Neuron (in vitro differentiated cells): Measurements from ENCODE around the gene SLC25A6.
"Not testable (repeated sequence)": the region's sequence is repeated elsewhere in the genome, so short reads cannot be mapped to it uniquely, and the experiment has no call there.

Experiments used
- H2AFZ ChIP-seq: one replicate; pipeline ENCODE4 v1.6.1; 2013; ENCODE audit warnings: low read depth, mild to moderate bottlenecking, inconsistent platforms, low read length, moderate library complexity
- H3K27me3 ChIP-seq: one replicate; pipeline ENCODE4 v1.6.1; 2013; ENCODE audit warnings: low read length; ENCODE audit not compliant: insufficient read depth
- H3K36me3 ChIP-seq: one replicate; pipeline ENCODE4 v1.6.1; 2013; ENCODE audit warnings: low read length; ENCODE audit not compliant: insufficient read depth
- H3K4me1 ChIP-seq: one replicate; pipeline ENCODE4 v1.6.1; 2013; ENCODE audit warnings: low read length; ENCODE audit not compliant: insufficient read depth
- H3K4me3 ChIP-seq: 2 replicates; pipeline ENCODE4 v1.5.1; 2013; ENCODE audit warnings: mild to moderate bottlenecking, low read length, moderate library complexity
- H3K9me3 ChIP-seq: one replicate; pipeline ENCODE4 v1.6.1; 2013; ENCODE audit warnings: low read length

The SLC25A6 gene

GRCh38 chrX:1391707-1392375 lies at the start of gene SLC25A6:
TSS of gene SLC25A6 (minus strand) at chrX:1392113. CDS start at chrX:1392009, 104 bp downstream.
- Histone ChIP-seq H3K36me3 (peaks cover 40% of the 10 kb centered on the region), H3K4me1 (peaks cover 18% of the 10 kb centered on the region), H3K9me3 (no peaks in the 10 kb centered on the region), H2AFZ (peak within 1 kb of the TSS; percentile 61), H3K4me3 (peak within 1 kb of the TSS; percentile 97), H3K27me3 (no peaks in the 10 kb centered on the region)

- no peaks in the 10 kb centered on the region for H3K27me3 ChIP-seq
- H3K9me3 ChIP-seq = peaks cover 41% of the 10 kb centered on the region
- no peak overlapping the region for H3K4me3 ChIP-seq
- no peaks in the 10 kb centered on the region for H3K4me1 ChIP-seq
- H2AFZ ChIP-seq = no peak overlapping the region
- peaks cover 22% of the 10 kb centered on the region for H3K36me3 ChIP-seq
Observed at GRCh38 chrX:1440506-1440905, 48.6 kb upstream of the SLC25A6 start.

- H3K27me3 ChIP-seq = no peaks in the 10 kb centered on the region
- no peaks in the 10 kb centered on the region for H3K4me1 ChIP-seq
- H3K9me3 ChIP-seq = peaks cover 40% of the 10 kb centered on the region
- no peak overlapping the region for H2AFZ ChIP-seq
- H3K4me3 ChIP-seq = no peak overlapping the region
- H3K36me3 ChIP-seq = peaks cover 35% of the 10 kb centered on the region
Observed at GRCh38 chrX:1435241-1435895, 43.5 kb upstream of the SLC25A6 start.

- H3K4me3 ChIP-seq = no peak overlapping the region
- no peaks in the 10 kb centered on the region for H3K4me1 ChIP-seq
- no peak overlapping the region for H2AFZ ChIP-seq
- H3K36me3 ChIP-seq = peaks cover 33% of the 10 kb centered on the region
- H3K9me3 ChIP-seq = peaks cover 40% of the 10 kb centered on the region
- no peaks in the 10 kb centered on the region for H3K27me3 ChIP-seq
Observed at GRCh38 chrX:1434871-1435240, 42.9 kb upstream of the SLC25A6 start.

- no peak overlapping the region for H3K4me3 ChIP-seq
- no peaks in the 10 kb centered on the region for H3K4me1 ChIP-seq
- H2AFZ ChIP-seq = no peak overlapping the region
- peaks cover 31% of the 10 kb centered on the region for H3K9me3 ChIP-seq
- H3K36me3 ChIP-seq = peaks cover 26% of the 10 kb centered on the region
- no peaks in the 10 kb centered on the region for H3K27me3 ChIP-seq
Observed at GRCh38 chrX:1433646-1434357, 41.9 kb upstream of the SLC25A6 start.

- H3K4me1 ChIP-seq = no peaks in the 10 kb centered on the region
- H2AFZ ChIP-seq = no peak overlapping the region
- H3K9me3 ChIP-seq = peaks cover 14% of the 10 kb centered on the region
- H3K4me3 ChIP-seq = no peak overlapping the region
- H3K27me3 ChIP-seq = no peaks in the 10 kb centered on the region
- peaks cover 31% of the 10 kb centered on the region for H3K36me3 ChIP-seq
Observed at GRCh38 chrX:1430451-1430850, 38.5 kb upstream of the SLC25A6 start.

- Histone ChIP-seq H3K27me3 (no peaks in the 10 kb centered on the region), H3K4me1 (no peaks in the 10 kb centered on the region), H2AFZ (no peak overlapping the region), H3K4me3 (no peak overlapping the region), H3K9me3 (peaks cover 12% of the 10 kb centered on the region), H3K36me3 (peaks cover 30% of the 10 kb centered on the region)
Observed at GRCh38 chrX:1427756-1428155, 35.8 kb upstream of the SLC25A6 start.

- peaks cover 24% of the 10 kb centered on the region for H3K9me3 ChIP-seq
- not testable (repeated sequence) for H3K27me3 ChIP-seq, H3K4me1 ChIP-seq, H2AFZ ChIP-seq, H3K4me3 ChIP-seq
- H3K36me3 ChIP-seq = peaks cover 42% of the 10 kb centered on the region
Observed at GRCh38 chrX:1426321-1426720, 34.4 kb upstream of the SLC25A6 start.

- H3K9me3 ChIP-seq = peaks cover 25% of the 10 kb centered on the region
- no peak overlapping the region for H3K4me3 ChIP-seq
- no peak overlapping the region for H2AFZ ChIP-seq
- no peaks in the 10 kb centered on the region for H3K4me1 ChIP-seq
- peaks cover 47% of the 10 kb centered on the region for H3K36me3 ChIP-seq
- H3K27me3 ChIP-seq = no peaks in the 10 kb centered on the region
Observed at GRCh38 chrX:1425381-1425780, 33.5 kb upstream of the SLC25A6 start.

- H3K27me3 ChIP-seq = no peaks in the 10 kb centered on the region
- H3K4me3 ChIP-seq = no peak overlapping the region
- peaks cover 25% of the 10 kb centered on the region for H3K9me3 ChIP-seq
- H2AFZ ChIP-seq = no peak overlapping the region
- H3K36me3 ChIP-seq = peaks cover 52% of the 10 kb centered on the region
- no peaks in the 10 kb centered on the region for H3K4me1 ChIP-seq
Observed at GRCh38 chrX:1424147-1424851, 32.4 kb upstream of the SLC25A6 start.

GRCh38 chrX:1423215-1423614 lies 31.3 kb upstream of the SLC25A6 start:
- no peak overlapping the region for H2AFZ ChIP-seq
- H3K9me3 ChIP-seq = peaks cover 28% of the 10 kb centered on the region
- no peaks in the 10 kb centered on the region for H3K27me3 ChIP-seq
- H3K36me3 ChIP-seq = peaks cover 56% of the 10 kb centered on the region
- H3K4me3 ChIP-seq = no peak overlapping the region
- no peaks in the 10 kb centered on the region for H3K4me1 ChIP-seq

- Histone ChIP-seq H3K4me3 (no peak overlapping the region), H3K36me3 (peaks cover 58% of the 10 kb centered on the region), H3K27me3 (no peaks in the 10 kb centered on the region)
Observed at GRCh38 chrX:1422135-1422465, 30.2 kb upstream of the SLC25A6 start.

More at GRCh38 chrX:1422135-1422465, 30.2 kb upstream of the SLC25A6 start:
- Histone ChIP-seq H2AFZ (no peak overlapping the region), H3K9me3 (peaks cover 30% of the 10 kb centered on the region), H3K4me1 (no peaks in the 10 kb centered on the region)
